D721Med (cell line): Measurements from ENCODE around the gene NFASC.
A peak's percentile ranks its signal among the peaks of the same experiment; 100 is the strongest.

ENCODE experiments used
- DNase-seq: peaks from one replicate; pipeline ENCODE4 v3.0.0; 2011; ENCODE audit warnings: low spot score; ENCODE audit not compliant: insufficient read length
- FAIRE-seq: peaks from 2 replicates; lab custom pipeline; 2011; peaks lifted over from hg19 to GRCh38; lab: Jason Lieb, UNC
- CTCF ChIP-seq: IDR thresholded peaks from 2 replicates; pipeline ENCODE4 v1.5.1; 2012; ENCODE audit warnings: mild to moderate bottlenecking, control low read depth; ENCODE audit not compliant: insufficient read depth; ENCODE audit errors: missing control alignments

Gene NFASC

GRCh38 chr1:204870160-204870912, at the start of gene NFASC:
Gene NFASC (plus strand): TSS chr1:204870862. CDS start chr1:204944316, 73,454 bp downstream.
- DNase-seq (no peak), FAIRE-seq (no peak)
- TF ChIP-seq CTCF = no peak

- no peak for DNase-seq
- FAIRE-seq = peak; percentile 6
- no peak for TF ChIP-seq CTCF
Measured at GRCh38 chr1:204821476-204821875, 49.2 kb upstream of the NFASC start.

GRCh38 chr1:204821924-204822323, 48.7 kb upstream of the NFASC start:
- no peak for TF ChIP-seq CTCF
- FAIRE-seq (no peak), DNase-seq (no peak)

GRCh38 chr1:204826970-204827369, 43.7 kb upstream of the NFASC start:
- TF ChIP-seq CTCF = peak; percentile 56
- DNase-seq = no peak
- peak; percentile 58 for FAIRE-seq

- TF ChIP-seq CTCF = no peak
- no peak for FAIRE-seq
- peak; percentile 98 for DNase-seq
Measured at GRCh38 chr1:204828352-204828850, 42.3 kb upstream of the NFASC start.

- TF ChIP-seq CTCF = no peak
- DNase-seq (no peak), FAIRE-seq (no peak)
Measured at GRCh38 chr1:204829133-204829825, 41.4 kb upstream of the NFASC start.
